ENCODE results near the gene GRIK4.
A peak's percentile ranks its signal among the peaks of the same experiment; 100 is the strongest.

GRIK4 gene

DNA sequence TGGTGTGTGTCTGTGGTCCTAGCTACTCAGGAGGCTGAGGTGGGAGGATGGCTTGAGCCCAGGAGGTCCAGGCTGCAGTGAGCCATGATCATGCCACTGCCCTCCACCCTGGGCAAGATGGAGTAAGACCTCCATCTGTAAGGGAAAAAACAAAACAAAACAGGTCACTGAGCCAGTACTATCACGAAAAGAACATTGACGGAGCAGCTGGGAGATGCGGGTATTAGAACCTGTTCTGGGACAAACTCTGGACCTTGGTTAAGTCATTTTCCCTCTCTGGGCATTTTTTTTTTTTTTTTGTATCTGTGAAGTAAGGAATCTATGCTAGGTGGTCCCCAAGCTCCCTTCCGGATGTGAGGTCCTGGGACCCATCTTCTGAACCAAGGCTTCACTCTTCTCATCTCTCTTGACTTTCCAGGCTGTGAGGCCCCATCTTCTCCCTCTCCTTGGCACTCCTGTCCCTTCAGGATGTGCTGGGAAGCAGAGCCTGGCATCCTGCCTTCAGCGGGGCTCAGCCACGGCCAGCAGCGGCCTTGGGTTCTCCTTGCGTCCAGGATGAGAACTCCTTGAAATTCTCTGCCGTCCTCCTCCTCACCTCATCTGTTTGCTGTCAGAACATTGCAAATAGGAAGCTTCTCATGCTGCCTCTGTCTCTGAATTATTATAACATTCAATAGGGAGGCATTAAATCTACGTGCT lies 130.8 kb downstream of the GRIK4 start:
- no peak for DNase-seq (ENCODE audit: low read depth in 2 of 2)

GRCh38 chr11:120643284-120643683 lies 131.7 kb downstream of the GRIK4 start:
- no peak for DNase-seq (ENCODE audit: low read depth in 2 of 2)

DNA sequence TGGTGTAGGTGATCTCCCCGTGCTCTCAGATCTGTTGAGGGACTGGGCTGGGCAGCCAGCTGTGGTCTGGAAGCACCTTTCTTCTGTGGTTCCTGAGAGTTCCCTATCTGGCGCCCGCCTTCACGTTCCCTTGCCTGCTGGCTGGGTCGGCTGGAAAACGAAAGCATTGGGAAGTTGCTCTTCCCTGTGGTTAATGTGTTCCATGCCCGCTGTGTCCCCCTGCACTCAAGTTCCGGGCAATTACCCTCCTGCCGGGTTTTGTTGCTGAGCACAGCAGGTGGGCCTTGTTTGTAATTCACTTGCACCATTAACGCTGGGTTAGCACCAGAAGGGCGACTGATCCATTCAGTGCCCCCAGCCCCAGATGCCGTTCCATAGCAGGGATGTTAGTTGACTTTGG lies 134.1 kb downstream of the GRIK4 start:
- DNase-seq (ENCODE audit: low read depth in 2 of 2), result no peak

GRCh38 chr11:120646206-120646605 lies 134.7 kb downstream of the GRIK4 start:
- no peak for DNase-seq (ENCODE audit: low read depth in 2 of 2)

- DNase-seq (ENCODE audit: low read depth in 2 of 2), result no peak
These were observed 136.1 kb downstream of the GRIK4 start for GRCh38 chr11:120647681-120648080.

DNA sequence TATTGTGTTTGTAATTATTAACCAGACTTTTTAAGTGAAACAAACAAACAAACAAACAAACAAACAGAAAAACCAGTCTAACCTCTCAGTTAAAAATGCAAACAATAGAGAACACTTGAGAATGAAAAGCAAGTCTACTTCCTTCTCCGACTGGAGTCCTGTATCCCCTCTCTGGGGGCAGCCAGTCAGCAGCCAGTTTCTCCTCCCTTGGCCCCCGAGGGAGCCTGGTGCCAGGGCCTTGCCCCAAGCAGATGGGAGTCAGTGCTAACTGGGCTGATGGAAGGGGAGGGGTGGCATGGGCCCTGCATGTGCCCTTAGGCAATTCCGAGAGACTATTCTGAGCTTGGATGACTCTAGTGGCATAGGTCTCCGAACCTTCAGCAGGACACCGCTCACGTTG lies 137.2 kb downstream of the GRIK4 start:
- DNase-seq (ENCODE audit: low read depth in 2 of 2), result no peak

GRCh38 chr11:120649316-120649715 lies 137.8 kb downstream of the GRIK4 start:
- no peak for DNase-seq (ENCODE audit: low read depth in 2 of 2)

GRCh38 chr11:120651396-120651795 lies 139.8 kb downstream of the GRIK4 start:
- DNase-seq (ENCODE audit: low read depth in 2 of 2), result no peak

DNA sequence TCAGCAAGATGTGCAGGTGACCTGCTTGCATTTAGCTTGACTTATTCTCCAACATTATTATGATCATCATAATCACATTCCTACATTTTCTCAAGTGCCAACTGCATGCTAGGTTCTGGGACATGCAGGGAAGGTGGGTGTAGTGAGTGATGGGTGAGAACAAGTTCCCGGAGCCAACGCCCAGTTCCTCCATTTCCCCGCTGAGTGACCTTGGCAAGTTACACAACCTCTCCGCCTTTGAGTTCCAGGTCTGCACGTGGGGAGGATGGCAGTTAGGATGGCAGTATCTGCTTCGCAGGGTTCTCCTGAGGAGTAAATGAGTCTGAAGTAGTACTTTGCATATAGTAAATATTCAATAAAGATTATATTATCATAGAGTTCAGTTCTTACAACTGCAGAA lies 140.3 kb downstream of the GRIK4 start:
- no peak for DNase-seq (ENCODE audit: low read depth in 2 of 2)

- no peak for DNase-seq (ENCODE audit: low read depth in 2 of 2)
These were observed 141.3 kb downstream of the GRIK4 start for GRCh38 chr11:120652705-120653335.

GRCh38 chr11:120655589-120655988 lies 144.0 kb downstream of the GRIK4 start:
- no peak for DNase-seq (ENCODE audit: low read depth in 2 of 2)

DNA sequence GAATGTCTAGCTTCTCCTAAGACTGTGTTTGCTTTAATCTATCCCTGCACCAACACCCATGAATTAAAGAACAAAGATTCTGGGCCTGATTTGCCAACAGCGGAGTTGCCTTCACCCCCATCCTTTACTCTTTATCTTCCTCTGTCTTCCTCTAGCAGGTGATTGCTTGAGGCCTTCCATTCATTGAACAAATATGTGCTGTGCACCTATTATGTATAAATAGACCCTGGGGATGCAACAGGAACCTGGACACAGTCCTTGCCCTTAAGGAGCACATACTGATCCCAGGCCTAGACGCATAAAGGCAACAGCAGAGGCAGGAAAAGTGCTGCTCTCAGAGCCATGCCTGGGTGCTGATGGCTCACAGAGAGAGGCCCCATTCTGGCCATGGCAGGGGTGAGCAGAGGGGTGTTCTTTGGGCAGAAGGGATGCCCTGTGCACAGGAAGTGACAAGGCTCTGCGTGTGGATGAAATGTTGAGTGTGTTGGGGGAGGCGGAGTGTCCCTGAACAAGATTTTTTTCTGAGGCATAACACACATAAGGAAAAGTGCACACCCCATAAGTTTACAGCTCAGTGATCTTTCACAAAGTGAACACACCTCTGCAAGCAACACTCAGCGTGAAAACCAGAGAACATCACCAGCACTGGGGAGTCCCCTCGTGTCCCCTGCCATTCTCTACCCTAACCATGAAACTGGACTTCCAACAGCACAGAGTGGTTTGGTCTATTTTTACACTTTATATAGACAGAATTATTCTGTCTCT lies 145.9 kb downstream of the GRIK4 start:
- DNase-seq (ENCODE audit: low read depth in 2 of 2), result no peak

DNA sequence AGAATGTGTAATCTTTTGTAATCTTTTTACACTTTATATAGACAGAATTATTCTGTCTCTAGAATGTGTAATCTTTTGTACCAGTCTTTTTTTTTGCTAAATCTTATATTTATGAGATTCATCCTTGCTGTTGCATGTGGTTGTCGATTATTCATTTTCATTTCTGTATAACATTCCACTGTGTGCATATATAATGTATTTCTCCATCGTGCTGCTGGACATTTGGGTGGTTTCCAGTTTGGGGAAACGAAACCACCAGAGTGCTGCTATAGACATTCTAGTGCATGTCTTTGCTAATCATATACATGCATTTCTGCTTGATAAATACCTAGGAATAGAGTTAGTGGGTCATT lies 146.5 kb downstream of the GRIK4 start:
- DNase-seq (ENCODE audit: low read depth in 2 of 2), result no peak

GRCh38 chr11:120659076-120659475 lies 147.5 kb downstream of the GRIK4 start:
- DNase-seq (ENCODE audit: low read depth in 2 of 2), result no peak

- DNase-seq (ENCODE audit: low read depth in 2 of 2), result no peak
These were observed 148.5 kb downstream of the GRIK4 start for GRCh38 chr11:120660024-120660565.

DNA sequence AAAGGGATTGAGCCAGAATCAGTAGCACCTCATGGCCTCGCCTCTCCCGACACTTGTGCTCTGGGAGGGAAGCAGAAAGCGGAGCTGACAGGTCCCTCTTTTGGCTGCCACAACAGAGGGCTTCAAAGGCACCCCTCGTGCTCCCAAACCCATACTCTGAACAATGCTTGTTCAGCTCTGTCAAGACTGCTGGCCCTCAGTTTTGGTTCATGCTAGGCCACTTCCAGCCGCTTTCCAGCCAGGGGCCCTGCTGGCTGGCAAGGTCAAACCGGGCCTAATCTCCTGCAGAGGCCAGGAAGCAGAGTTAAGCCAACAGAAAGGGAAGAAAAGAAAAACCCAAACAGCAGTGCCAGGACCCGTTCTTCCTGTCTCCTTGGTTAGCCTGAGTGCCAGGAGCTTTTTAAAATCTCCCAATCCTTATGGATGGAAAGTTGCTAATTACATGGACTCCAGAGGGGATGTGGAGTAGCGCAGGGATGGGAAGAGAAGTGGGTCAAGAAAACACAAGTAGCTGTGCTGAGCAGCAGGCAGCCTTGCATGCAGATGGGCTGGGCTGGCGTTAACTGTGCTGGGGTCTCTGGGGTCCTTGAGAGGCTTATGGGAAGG lies 150.6 kb downstream of the GRIK4 start:
- DNase-seq (ENCODE audit: low read depth in 2 of 2), result no peak

GRCh38 chr11:120663142-120663541 lies 151.6 kb downstream of the GRIK4 start:
- no peak for DNase-seq (ENCODE audit: low read depth in 2 of 2)

DNA sequence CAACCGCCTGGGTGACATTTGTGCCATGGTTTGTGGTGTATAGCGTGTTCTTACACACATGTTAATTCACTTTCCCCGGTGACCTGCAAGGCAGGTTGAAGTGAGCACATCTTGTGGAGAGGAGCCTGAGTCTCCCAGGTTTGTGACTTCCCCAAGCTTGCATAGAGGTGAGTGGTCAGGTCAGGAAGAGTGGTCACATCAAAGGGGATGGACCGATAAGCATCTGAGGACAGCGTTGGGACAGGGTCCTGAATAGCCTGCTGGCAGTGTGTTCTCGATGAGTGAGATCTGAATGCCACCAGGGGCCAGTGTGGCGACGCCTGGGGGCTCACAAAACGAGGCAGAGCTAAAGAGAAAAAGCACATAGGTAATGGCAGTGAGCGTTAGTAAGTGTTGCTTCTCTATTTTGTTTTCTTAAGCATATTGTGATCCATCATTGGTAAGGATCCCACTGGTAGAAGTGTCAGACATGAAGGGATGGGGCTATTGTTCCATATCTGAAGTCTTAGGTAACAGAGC lies 154.6 kb downstream of the GRIK4 start:
- no peak for DNase-seq (ENCODE audit: low read depth in 2 of 2)

- DNase-seq (ENCODE audit: low read depth in 2 of 2), result no peak
These were observed 155.7 kb downstream of the GRIK4 start for GRCh38 chr11:120667281-120667680.

DNA sequence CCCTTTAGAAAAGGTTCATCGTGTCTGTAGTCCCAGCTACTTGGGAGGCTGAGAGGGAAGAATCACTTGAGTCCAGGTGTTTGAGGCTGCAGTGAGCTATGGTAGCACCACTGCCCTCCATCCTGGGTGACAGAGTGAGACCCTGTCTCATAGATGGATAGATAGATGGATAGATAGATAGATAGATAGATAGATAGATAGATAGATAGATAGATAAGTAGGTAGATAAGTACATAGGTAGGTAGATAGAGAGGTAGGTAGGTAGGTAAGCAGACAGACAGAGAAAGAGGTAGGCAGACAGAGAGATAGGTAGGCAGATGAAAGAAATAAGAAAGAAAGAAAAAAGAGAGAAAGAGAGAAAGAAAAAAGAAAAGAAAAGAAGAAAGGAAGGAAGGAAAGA lies 156.4 kb downstream of the GRIK4 start:
- DNase-seq (ENCODE audit: low read depth in 2 of 2), result no peak

DNA sequence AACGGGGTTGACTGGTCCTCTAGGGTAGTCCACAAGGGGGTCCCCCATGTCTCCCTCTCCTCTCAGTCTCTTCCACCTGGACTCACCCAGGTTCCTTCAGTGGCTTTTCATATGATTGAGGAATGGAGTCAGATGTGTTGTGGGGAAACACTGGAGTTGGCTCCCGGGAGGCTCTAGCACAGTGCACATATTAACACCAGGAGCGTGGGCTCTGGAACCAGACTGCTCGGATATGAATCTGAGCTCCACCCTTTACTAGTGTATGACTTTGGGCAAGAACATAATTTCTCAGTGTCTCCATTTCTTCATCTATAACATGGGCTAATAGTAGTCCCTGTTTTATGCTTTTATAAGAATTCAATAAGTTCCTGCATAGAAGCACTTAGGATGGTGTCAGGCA lies 157.0 kb downstream of the GRIK4 start:
- no peak for DNase-seq (ENCODE audit: low read depth in 2 of 2)

GRCh38 chr11:120674542-120674941 lies 163.0 kb downstream of the GRIK4 start:
- DNase-seq (ENCODE audit: low read depth in 2 of 2), result peak; percentile 40 to 42
